Measurements from ENCODE around the gene ZNF778.

- TF ChIP-seq POLR2AphosphoS5 (IDR thresholded peaks at IDR 0.05; ENCODE audit: borderline replicate concordance, low read depth, low read length) (no peak), EZH2 (IDR thresholded peaks at IDR 0.05) (no peak), FOXP2 (optimal IDR thresholded peaks at IDR 0.05; ENCODE audit: control extremely low read depth, extremely low read length, insufficient read depth) (no peak)
These were observed 62.4 kb downstream of the ZNF778 start for GRCh38 chr16:89279666-89280481.
